ENCODE data around the gene TUB.

TUB gene

GRCh38 chr11:8047382-8047781 lies 33.6 kb upstream of the TUB start:
- DNase-seq (ENCODE audit: low spot score), result no peak

- no peak for DNase-seq (ENCODE audit: low spot score)
These were observed 31.9 kb upstream of the TUB start for GRCh38 chr11:8049084-8049483.

- DNase-seq (ENCODE audit: low spot score), result no peak
These were observed 25.7 kb upstream of the TUB start for GRCh38 chr11:8055091-8055835.

- no peak for DNase-seq (ENCODE audit: low spot score)
These were observed 25.0 kb upstream of the TUB start for GRCh38 chr11:8055836-8056526.

- no peak for DNase-seq (ENCODE audit: low spot score)
These were observed 24.1 kb upstream of the TUB start for GRCh38 chr11:8056810-8057463.

DNA sequence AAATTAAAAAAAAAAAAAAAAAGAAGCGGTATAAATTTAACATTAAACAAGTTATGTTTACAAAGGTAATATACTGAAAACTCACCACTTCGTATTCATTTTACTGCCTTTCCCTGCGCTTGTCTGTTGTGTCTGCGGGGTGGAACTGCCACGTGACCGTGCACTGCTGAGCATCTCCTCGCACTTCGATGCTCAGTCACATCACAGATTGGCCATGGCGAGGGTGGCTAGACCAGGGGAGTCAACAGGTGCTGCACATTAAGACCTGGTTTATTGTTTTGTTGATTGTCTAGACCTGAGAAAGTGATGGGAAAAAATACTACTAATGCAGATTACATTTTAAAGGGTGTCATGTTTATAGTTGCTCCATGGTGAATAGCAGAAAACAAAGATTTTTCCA lies 22.8 kb upstream of the TUB start:
- no peak for DNase-seq (ENCODE audit: low spot score)

GRCh38 chr11:8059030-8059429 lies 22.0 kb upstream of the TUB start:
- DNase-seq (ENCODE audit: low spot score), result no peak

- DNase-seq (ENCODE audit: low spot score), result no peak
These were observed 21.4 kb upstream of the TUB start for GRCh38 chr11:8059571-8060011.

- DNase-seq (ENCODE audit: low spot score), result no peak
These were observed 20.8 kb upstream of the TUB start for GRCh38 chr11:8060146-8060719.

DNA sequence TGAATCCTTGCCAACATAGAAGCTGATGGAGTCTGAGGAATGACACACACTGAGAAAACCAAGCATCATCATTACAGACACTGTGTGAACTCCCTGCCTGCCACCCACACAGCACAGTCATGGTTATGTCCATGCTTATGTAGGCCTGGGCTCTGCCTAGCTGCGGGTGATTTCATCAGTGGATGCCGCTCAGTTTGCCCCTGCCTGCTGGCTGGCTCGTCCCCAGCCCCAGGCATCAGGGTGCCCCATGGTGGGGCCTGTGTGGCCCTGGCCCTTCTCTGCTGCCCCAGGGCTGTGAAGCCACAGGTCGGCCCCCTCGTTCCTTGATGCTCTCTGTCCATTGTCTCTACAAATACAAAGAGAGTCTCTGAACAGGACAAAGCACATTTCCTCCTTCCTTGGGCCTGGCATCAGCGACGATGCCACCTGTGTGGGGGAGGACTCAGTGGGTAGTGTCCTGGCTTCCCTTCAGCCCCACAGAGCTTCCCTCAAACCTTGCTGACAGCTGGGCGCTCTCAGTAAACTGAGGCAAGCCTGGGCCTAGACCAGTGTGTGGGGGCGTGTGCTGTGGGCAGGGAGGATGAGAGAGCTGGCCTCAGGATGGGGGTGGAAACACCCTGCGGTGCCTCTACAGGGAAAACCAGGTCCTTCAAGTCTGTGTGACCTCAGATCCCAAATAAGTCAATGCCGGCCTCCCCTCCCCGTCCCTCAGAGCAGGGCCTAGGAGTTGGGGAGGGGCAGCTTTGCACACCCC lies 20.0 kb upstream of the TUB start:
- no peak for DNase-seq (ENCODE audit: low spot score)

GRCh38 chr11:8061555-8062428 lies 19.2 kb upstream of the TUB start:
- no peak for DNase-seq (ENCODE audit: low spot score)

- no peak for DNase-seq (ENCODE audit: low spot score)
These were observed 18.2 kb upstream of the TUB start for GRCh38 chr11:8062781-8063257.

- no peak for DNase-seq (ENCODE audit: low spot score)
These were observed 17.7 kb upstream of the TUB start for GRCh38 chr11:8063324-8063723.

DNA sequence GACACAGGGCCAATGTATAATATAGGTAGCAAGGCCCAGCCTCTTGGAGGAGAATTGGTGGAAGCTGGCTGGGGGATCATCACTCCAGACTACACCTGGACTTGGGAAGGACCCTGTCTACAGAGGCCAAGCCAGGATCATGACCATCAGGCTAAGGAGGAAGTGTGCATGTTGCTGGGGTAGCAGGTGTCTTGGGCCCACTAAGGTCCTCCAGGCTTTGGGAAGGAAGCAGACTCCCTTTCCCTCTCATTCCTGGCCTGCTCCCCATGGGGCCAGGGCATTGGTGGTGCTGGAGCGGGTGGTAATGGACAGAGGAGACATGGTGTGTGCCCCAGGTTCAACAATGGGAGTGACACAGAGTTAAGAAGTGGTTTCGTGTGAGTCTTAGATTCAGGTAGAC lies 16.0 kb upstream of the TUB start:
- no peak for DNase-seq (ENCODE audit: low spot score)

DNA sequence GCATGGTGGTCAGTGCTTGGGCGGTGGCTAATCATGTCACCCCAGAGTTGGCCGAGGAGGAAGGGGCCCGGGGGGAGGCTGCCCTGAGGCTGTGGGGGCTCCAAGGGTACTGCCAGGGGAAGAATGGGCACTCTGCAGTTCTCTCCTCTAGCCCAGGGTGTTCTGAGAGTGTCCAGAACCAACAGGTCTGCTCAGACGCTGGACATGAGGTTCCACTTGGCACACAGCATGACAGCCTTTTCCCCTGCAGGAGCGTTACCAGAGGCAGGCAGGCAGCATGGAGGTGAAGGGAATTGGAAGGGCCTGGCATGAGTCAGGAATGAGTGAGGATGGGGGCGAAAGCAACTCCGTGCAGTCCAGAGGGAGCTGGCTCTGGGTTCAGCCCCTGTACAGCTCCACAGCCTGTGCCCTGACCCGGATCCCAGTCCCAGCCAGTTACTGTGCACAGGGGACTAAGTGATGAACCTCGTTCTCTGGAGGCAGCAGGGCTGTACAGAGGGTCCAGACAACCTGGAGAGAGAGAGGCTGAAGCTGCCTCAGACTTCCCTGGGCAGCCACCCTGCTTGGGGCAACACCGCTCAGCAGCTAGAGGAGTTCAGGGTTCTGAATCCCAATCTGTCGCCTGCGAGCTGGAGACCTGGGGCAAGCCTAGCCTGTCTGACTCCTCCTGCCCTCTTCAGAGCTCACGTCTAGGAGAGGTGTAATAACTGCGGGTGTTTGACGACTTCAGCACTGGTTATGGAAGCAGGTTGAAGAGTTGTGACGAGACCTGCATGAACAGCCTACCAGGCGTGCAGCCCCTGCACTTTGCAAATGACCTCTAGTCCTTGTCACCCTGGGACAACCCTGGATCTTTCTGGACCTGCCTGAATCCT lies 14.7 kb upstream of the TUB start:
- no peak for DNase-seq (ENCODE audit: low spot score)

DNA sequence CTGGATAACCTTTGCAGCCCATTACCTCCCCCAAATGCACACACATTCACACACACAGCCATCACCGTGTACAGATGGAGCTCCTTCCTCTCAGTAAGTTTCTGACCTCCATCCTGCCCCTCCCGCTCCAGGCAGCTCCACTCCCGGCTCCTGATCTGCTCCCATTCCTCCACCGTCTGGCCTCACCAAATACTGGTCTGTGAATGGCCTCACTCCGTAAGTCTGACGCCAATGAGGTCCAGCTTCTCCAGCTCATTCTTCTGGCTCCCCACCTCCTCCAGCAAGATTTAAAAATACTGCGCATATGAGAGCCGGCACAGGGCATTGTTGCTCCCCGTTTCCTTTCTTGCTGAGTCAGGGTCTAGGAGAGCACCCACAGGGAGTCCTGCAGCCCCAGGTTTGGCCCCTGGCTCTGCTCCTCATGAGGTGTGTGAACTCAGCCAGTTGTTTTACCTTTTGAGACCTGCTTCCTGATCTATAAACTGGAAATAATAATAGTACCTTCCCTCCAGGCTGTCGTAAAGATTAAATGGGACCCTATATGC lies 14.0 kb upstream of the TUB start:
- no peak for DNase-seq (ENCODE audit: low spot score)

- no peak for DNase-seq (ENCODE audit: low spot score)
These were observed 13.5 kb upstream of the TUB start for GRCh38 chr11:8067567-8067928.

- no peak for DNase-seq (ENCODE audit: low spot score)
These were observed 13.0 kb upstream of the TUB start for GRCh38 chr11:8067929-8068575.

GRCh38 chr11:8068605-8069221 lies 12.3 kb upstream of the TUB start:
- DNase-seq (ENCODE audit: low spot score), result peak; percentile 70
